GM18526 (cell line): ENCODE results near the gene UGCG.

Experiments
- POLR2A ChIP-seq: IDR thresholded peaks from 3 replicates; pipeline ENCODE4 v1.6.1; 2011; ENCODE audit not compliant: insufficient read length; ENCODE audit errors: extremely low read depth

Gene UGCG

GRCh38 chr9:111877420-111877819 lies 19.2 kb upstream of the UGCG start:
- no peak for TF ChIP-seq POLR2A

- no peak for TF ChIP-seq POLR2A
Measured at GRCh38 chr9:111878946-111879345, 17.7 kb upstream of the UGCG start.

GRCh38 chr9:111886983-111887718 lies 9.5 kb upstream of the UGCG start:
- TF ChIP-seq POLR2A = no peak

- no peak for TF ChIP-seq POLR2A
Measured at GRCh38 chr9:111890334-111890733, 6.3 kb upstream of the UGCG start.

GRCh38 chr9:111891910-111892499 lies 4.6 kb upstream of the UGCG start:
- TF ChIP-seq POLR2A = no peak

GRCh38 chr9:111896942-111897600 lies 457 bp downstream of the UGCG start:
- TF ChIP-seq POLR2A = no peak

GRCh38 chr9:111897601-111898137 lies 1.1 kb downstream of the UGCG start:
- TF ChIP-seq POLR2A = no peak

- TF ChIP-seq POLR2A = no peak
Measured at GRCh38 chr9:111898331-111899096, 1.9 kb downstream of the UGCG start.

GRCh38 chr9:111900151-111900857 lies 3.7 kb downstream of the UGCG start:
- no peak for TF ChIP-seq POLR2A

GRCh38 chr9:111900858-111901612 lies 4.4 kb downstream of the UGCG start:
- TF ChIP-seq POLR2A = no peak

GRCh38 chr9:111902391-111903139 lies 6.0 kb downstream of the UGCG start:
- TF ChIP-seq POLR2A = no peak

- TF ChIP-seq POLR2A = no peak
Measured at GRCh38 chr9:111904026-111904425, 7.4 kb downstream of the UGCG start.

GRCh38 chr9:111904891-111905291 lies 8.3 kb downstream of the UGCG start:
- TF ChIP-seq POLR2A = no peak

- no peak for TF ChIP-seq POLR2A
Measured at GRCh38 chr9:111907147-111907546, 10.5 kb downstream of the UGCG start.

- no peak for TF ChIP-seq POLR2A
Measured at GRCh38 chr9:111909444-111909843, 12.8 kb downstream of the UGCG start.
